LNCaP clone FGC (cell line): ENCODE measurements around the gene P2RX1.

Source experiments
- DNase-seq: peaks from one replicate; pipeline ENCODE4 v3.0.0-alpha.2; 2011; ENCODE audit warnings: low read depth
- H3K4me3 ChIP-seq: 2 replicates; pipeline ENCODE4 v1.5.1; 2011; ENCODE audit warnings: mild to moderate bottlenecking, low read depth, low read length, control low read depth
- TF ChIP-seq, protein P1 (sequence below): IDR thresholded peaks from 2 replicates; pipeline ENCODE4 v1.5.1; 2012; ENCODE audit warnings: mild to moderate bottlenecking; ENCODE audit not compliant: control insufficient read depth, insufficient read depth; ENCODE audit errors: extremely low read depth

Gene P2RX1

DNA sequence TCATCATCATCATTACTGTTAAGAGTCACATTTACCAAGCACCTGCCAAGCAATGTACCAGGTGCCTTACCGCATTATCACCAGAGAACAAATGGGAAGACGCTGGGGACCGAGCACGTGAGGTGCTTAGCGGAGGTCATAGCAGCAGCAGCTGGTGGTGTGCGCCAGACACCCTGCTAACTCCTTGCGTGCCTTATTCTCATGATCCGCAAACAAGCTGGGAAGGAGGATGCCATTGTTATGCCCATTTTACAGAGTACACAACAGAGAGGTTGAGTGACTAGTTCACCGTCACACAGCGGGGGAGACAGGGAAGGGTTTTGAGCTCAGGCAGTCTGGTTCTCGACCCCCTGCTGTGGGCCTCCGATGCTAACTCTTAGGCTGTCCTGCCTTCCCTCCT, 40.7 kb upstream of the P2RX1 start:
- H3K4me3 ChIP-seq = no peak overlapping the region
- no peak for DNase-seq
- TF ChIP-seq, protein P1, sequence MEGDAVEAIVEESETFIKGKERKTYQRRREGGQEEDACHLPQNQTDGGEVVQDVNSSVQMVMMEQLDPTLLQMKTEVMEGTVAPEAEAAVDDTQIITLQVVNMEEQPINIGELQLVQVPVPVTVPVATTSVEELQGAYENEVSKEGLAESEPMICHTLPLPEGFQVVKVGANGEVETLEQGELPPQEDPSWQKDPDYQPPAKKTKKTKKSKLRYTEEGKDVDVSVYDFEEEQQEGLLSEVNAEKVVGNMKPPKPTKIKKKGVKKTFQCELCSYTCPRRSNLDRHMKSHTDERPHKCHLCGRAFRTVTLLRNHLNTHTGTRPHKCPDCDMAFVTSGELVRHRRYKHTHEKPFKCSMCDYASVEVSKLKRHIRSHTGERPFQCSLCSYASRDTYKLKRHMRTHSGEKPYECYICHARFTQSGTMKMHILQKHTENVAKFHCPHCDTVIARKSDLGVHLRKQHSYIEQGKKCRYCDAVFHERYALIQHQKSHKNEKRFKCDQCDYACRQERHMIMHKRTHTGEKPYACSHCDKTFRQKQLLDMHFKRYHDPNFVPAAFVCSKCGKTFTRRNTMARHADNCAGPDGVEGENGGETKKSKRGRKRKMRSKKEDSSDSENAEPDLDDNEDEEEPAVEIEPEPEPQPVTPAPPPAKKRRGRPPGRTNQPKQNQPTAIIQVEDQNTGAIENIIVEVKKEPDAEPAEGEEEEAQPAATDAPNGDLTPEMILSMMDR = no peak

DNA sequence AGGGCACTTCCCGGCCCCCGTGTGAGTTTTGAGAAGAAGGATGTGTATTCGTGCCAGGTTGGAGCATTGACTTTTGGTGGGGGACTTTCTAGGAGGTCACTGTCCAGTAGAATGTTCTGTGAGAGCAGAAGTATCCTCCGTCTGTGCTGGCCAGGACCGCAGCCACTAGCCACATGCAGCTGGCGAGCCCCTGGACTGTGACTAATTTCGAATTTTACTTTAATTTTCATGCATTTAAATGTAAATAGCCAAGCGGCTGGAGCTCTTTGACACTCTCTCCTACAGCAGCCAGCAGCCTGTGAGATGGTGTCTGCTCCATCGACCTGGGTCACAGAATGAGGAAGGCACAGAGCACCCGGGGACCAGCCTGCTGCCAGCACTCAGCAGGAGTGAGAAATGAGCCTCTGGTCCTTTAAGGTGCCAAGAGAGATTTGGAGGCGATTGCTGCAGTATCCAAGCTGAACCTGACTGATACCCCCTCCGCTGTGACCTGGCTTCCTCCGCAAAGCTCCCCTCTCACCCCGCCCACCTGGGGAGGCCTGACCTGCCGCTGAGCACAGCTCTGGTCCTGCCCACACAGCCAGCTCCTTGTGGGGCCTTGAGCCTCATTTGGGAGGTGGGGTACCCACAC, 40.2 kb upstream of the P2RX1 start:
- no peak overlapping the region for H3K4me3 ChIP-seq
- TF ChIP-seq, protein P1 = no peak
- DNase-seq = no peak

DNA sequence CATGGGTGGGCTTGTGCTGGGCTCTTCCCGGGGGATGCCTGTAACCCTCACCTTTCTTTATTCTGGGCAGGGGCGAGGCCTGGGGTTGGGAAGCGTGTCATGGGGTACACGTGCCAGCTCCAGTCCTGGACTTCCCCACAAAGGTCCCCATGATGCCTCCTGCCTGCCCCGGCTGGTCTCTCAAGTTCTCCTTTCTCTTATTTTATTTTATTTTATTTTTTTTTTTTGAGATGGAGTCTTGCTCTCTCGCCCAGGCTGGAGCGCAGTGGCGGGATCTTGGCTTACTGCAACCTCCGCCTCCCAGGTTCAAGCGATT, 39.4 kb upstream of the P2RX1 start:
- no peak for DNase-seq
- no peak overlapping the region for H3K4me3 ChIP-seq
- TF ChIP-seq, protein P1 = no peak

DNA sequence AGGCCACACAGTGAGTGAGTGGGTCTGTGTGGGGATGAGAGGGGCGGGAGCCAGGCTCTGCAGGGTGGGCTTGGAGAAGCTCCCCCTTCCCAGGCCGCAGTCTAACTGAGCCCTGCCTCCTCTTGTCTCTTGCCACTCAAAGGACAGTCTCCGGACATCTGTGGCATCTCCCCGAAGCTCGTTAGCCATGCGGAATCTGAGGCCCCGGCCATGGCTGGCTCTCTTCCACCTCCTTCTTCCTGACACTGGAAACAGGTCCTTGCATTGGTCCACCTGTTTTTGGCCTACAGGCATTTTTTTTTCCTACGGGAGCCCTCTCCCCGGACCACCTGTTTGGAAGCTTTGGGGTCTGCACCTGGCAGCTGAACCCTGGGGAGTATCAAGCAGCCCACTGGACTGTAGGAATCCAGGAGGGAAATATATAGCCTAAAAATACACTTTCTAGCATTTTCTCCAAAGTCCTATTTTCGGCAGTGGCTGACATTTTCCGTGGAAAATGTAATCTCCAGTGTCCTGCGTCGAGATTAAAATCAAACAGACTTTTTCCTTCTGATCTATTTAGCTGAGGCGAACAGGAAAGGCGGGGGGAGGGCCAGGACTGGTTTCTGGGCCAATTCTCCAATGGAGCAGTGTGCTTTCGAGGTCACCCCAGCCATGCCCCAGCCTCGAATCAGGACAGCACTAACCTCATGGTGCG, 38.9 kb upstream of the P2RX1 start:
- TF ChIP-seq, protein P1 = no peak
- DNase-seq = no peak

DNA sequence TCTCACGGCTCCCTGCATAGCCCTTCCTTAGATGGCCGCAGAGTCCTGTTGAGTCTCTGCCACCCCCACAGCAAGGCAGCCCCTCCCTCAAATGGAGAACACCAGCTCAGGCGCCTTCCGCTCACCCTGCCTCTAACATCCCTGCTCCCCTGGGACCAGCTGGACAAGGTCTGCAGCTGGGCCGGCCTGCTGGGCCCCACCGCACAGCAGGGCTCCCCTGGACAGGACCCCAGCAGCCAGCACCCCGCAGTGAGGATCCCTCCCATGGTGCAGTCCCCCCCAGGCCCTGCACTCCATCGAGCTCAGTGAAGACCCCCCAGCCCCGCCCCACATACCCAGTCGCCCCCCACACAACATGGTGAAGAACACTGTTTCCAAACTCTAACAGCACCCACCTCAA, 37.8 kb upstream of the P2RX1 start:
- DNase-seq = no peak
- H3K4me3 ChIP-seq = no peak overlapping the region
- TF ChIP-seq, protein P1 = no peak

More for the DNA sequence above, 38.9 kb upstream of the P2RX1 start:
- H3K4me3 ChIP-seq = no peak overlapping the region

DNA sequence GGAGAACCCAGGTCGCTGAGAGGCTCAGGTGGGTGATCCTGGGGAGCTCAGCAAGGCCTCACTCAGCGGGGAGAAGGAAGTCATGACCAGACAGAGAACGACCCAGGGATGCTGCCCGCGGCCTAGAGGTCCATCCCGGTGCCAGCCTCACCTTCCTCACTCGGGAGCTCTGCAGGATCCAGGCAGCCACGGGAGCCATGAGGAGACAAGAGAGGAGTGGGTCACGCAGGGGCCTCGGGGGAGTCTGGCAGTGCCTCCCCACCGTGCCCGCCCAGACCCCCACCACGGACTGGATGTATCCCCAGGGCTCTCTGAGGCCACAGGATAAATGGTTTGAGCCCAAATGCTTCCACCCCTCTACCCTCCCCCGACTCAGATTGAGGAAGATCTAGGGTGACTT, 37.3 kb upstream of the P2RX1 start:
- H3K4me3 ChIP-seq = no peak overlapping the region
- TF ChIP-seq, protein P1 = no peak
- DNase-seq = no peak

DNA sequence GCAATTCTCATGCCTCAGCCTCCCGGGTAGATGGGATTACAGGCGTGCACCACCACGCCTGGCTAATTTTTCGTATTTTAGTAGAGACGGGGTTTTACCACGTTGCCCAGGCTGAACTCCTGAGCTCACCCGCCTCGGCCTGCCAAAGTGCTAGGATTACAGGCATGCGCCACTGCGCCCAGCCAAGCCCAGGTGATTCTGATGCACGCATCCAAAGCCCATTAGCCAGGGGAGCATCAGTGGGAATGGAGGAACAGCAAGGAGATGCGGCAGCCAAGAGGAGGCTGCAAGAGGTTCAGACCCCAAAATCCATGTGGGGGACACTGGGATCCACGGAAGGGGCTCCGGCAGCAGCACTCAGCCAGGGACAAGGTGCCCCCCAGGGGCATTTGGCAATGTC, 35.9 kb upstream of the P2RX1 start:
- H3K4me3 ChIP-seq = no peak overlapping the region
- TF ChIP-seq, protein P1 = no peak
- DNase-seq = no peak
